Parathyroid adenoma (tissue), 2 donors: ENCODE measurements around the gene GCSAM.

Experiments
- H2AFZ ChIP-seq: fragments of 300-600 bp; sonication (generic); one replicate; pipeline ENCODE4 v1.7.0; 2017; ENCODE audit warnings: antibody characterized with exemption, mild to moderate bottlenecking
- H3K27ac ChIP-seq: fragments of 300-600 bp; sonication (generic); one replicate; pipeline ENCODE4 v1.7.0; 2017
- H3K27me3 ChIP-seq: fragments of 300-600 bp; sonication (generic); one replicate; pipeline ENCODE4 v1.7.0; 2017; ENCODE audit warnings: low read length; ENCODE audit not compliant: control insufficient read depth, insufficient read depth
- H3K36me3 ChIP-seq: fragments of 300-600 bp; sonication (generic); one replicate; pipeline ENCODE4 v1.7.0; 2017; ENCODE audit warnings: low read length; ENCODE audit not compliant: control insufficient read depth, insufficient read depth
- H3K4me1 ChIP-seq: fragments of 300-600 bp; sonication (generic); one replicate; pipeline ENCODE4 v1.7.0; 2017; ENCODE audit warnings: control low read depth
- H3K4me2 ChIP-seq: fragments of 300-600 bp; sonication (generic); one replicate; pipeline ENCODE4 v1.7.0; 2017; ENCODE audit warnings: low read length
- H3K4me3 ChIP-seq: fragments of 300-600 bp; sonication (generic); one replicate; pipeline ENCODE4 v1.7.0; 2017; ENCODE audit warnings: low read depth, low read length
- H3K79me2 ChIP-seq: fragments of 300-600 bp; sonication (generic); one replicate; pipeline ENCODE4 v1.7.0; 2017; ENCODE audit warnings: control low read depth
- H3K9ac ChIP-seq: fragments of 300-600 bp; sonication (generic); one replicate; pipeline ENCODE4 v1.7.0; 2017; ENCODE audit warnings: mild to moderate bottlenecking
- H3K9me3 ChIP-seq: fragments of 300-600 bp; sonication (generic); one replicate; pipeline ENCODE4 v1.7.0; 2017; ENCODE audit warnings: low read length; ENCODE audit not compliant: control insufficient read depth
- TF ChIP-seq, protein P1 (sequence below): fragments of 300-600 bp; sonication (generic); IDR thresholded peaks from one replicate; pipeline ENCODE4 v1.7.0; 2017; ENCODE audit warnings: antibody characterized with exemption, mild to moderate bottlenecking
- donor health status: primary hyperparathyroidism.

Gene GCSAM

DNA sequence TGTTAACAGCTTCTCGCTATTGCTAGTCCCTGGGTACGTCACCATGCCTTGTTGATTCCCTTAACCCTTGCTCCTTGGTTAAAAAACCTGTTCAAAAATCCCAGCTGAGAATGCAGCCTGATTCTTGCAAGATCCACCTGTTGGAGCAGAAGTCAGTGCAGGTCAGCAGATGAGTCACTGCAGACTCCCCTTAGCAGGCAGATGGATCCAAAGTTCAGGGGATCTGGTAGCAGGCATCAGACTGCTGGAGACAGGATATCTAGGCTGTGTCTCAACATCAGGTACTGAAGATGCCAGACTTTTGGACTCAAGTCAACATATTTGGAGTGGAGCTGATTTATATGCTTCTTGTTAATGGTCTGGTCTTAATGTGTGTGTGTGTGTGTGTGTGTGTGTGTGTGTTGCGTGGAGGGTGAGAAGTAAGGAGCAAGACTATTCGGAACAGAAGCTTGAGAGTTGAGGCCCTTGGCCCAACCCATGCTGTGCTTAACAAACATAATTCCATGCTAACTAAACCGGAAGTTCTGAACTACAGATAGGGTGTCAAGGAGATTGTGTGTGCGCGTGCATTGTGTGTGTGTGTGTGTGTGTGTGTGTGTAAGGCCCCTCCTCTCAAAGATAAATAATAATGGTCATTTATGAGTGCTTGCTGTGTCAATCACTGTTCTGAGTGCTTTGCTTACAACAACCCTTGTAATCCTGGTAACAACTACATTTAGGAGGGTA, 47.9 kb downstream of the GCSAM start:
- Histone ChIP-seq H3K4me3 (no peak overlapping the region), H3K79me2 (no peaks in the 10 kb centered on the region), H3K4me1 (no peaks in the 10 kb centered on the region), H3K36me3 (no peaks in the 10 kb centered on the region), H3K27me3 (no peaks in the 10 kb centered on the region), H2AFZ (no peak overlapping the region), H3K27ac (no peak overlapping the region), H3K9ac (no peak overlapping the region), H3K4me2 (no peak overlapping the region), H3K9me3 (no peaks in the 10 kb centered on the region)
- TF ChIP-seq, protein P1, sequence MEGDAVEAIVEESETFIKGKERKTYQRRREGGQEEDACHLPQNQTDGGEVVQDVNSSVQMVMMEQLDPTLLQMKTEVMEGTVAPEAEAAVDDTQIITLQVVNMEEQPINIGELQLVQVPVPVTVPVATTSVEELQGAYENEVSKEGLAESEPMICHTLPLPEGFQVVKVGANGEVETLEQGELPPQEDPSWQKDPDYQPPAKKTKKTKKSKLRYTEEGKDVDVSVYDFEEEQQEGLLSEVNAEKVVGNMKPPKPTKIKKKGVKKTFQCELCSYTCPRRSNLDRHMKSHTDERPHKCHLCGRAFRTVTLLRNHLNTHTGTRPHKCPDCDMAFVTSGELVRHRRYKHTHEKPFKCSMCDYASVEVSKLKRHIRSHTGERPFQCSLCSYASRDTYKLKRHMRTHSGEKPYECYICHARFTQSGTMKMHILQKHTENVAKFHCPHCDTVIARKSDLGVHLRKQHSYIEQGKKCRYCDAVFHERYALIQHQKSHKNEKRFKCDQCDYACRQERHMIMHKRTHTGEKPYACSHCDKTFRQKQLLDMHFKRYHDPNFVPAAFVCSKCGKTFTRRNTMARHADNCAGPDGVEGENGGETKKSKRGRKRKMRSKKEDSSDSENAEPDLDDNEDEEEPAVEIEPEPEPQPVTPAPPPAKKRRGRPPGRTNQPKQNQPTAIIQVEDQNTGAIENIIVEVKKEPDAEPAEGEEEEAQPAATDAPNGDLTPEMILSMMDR = no peak

DNA sequence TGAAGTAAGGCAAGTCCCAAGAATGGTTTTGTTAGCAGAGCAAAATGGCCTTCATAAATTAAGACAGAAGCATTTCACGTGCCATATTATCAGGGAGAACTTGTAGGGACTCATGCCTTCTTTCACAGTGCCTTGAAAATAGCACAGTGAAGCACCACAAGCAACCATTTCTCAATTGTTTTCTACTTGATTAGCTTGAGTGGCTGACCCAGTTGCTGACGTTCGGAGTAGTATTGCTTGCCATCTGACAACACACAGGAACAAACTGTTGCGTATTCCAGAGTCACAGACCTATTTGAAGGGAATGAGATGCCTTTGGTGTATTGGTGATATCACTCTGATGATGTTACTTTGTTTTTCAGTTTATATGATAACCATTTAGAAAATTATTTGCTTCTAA, 49.8 kb downstream of the GCSAM start:
- Histone ChIP-seq H3K4me2 (no peak overlapping the region), H3K9ac (no peak overlapping the region), H3K27ac (no peak overlapping the region), H2AFZ (no peak overlapping the region), H3K79me2 (no peaks in the 10 kb centered on the region), H3K4me3 (no peak overlapping the region), H3K36me3 (no peaks in the 10 kb centered on the region), H3K4me1 (no peaks in the 10 kb centered on the region), H3K9me3 (no peaks in the 10 kb centered on the region), H3K27me3 (no peaks in the 10 kb centered on the region)
- TF ChIP-seq, protein P1 = no peak

DNA sequence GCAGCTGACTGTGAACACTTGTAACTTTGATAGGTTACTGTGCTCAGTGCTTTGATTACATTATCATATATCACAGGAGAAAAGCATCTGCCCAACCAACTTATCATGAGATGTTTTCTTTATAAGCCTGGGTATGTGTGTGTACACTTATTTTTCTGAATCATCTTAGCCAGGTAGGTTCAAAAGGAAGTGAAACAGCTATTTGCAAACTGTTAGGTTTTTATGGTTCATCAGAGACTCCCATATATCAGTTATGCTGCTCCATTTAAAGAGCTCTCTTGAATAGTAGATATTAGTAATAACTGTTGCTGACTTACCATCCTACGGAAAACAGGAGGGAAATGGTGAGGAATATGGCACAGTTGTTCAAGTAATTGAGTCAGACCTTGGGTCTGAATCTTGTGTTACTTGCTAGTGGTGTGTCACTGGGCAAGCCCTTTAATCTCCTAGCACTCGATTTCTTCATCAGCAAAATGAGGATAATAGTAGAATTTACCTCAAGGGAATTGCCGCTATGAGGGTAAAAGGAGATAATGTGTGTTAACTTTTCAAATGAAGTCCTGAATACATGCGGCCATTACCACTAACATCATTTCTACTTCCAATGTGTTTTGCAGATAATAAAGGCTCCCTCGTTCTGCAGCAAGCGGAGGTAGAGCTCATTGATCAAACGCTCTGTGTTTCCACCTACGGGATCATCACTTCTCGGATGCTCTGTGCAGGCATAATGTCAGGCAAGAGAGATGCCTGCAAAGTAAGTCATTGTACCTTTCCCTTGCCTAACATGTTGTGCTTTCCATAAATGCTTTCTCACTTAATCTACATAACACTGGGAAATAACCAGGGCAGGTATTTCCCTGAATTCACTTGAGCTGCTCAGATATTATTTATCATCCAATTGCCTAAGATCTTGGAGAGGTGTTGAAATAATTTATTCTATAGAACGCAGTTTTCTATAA, 54.6 kb downstream of the GCSAM start:
- no peaks in the 10 kb centered on the region for H3K79me2 ChIP-seq
- TF ChIP-seq, protein P1 = no peak

DNA sequence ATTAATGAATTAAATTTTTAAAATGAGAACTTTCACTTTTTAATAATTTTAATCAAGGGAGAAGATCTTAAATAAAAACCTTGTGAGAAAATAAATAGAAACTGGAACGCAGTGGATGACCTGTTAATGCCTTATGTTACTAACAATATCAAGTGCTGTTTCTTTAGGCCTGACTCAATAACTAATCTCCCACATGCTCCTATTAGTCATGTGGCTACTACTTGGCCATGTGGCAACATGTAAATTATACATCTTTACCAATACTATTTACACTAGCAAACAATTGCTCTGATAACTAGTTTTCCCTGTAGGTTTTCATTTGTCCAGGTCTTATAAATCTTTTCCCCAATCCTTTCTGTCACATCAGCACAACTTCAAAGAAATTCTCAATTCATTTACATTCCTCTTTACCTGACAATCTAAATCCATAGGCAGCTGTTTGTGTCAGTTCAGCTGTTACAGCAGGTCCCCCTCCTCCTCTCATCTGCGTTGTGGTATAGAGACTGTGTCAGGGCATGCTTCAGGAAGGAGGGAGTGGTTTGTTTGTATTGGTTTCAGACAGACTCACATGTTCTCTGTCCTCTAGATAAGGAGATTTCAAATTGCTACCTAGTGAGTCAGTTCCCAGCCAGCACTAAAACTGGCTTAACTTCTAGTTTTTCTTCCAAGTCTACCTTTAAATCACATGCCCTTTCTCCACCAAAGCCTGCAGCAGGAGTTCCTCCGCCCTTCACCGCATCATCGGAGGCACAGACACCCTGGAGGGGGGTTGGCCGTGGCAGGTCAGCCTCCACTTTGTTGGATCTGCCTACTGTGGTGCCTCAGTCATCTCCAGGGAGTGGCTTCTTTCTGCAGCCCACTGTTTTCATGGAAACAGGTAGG, 58.2 kb downstream of the GCSAM start:
- H2AFZ ChIP-seq = peak overlapping the region; percentile 21
- no peak overlapping the region for H3K9ac ChIP-seq
- no peak overlapping the region for H3K4me2 ChIP-seq
- H3K27me3 ChIP-seq = no peaks in the 10 kb centered on the region
- no peaks in the 10 kb centered on the region for H3K79me2 ChIP-seq
- TF ChIP-seq, protein P1 = no peak
- no peaks in the 10 kb centered on the region for H3K4me1 ChIP-seq
- no peaks in the 10 kb centered on the region for H3K9me3 ChIP-seq
- H3K27ac ChIP-seq = no peak overlapping the region
- H3K36me3 ChIP-seq = no peaks in the 10 kb centered on the region
- H3K4me3 ChIP-seq = no peak overlapping the region

More for the DNA sequence above, 54.6 kb downstream of the GCSAM start:
- Histone ChIP-seq H3K4me1 (no peaks in the 10 kb centered on the region), H3K4me2 (no peak overlapping the region), H3K27me3 (no peaks in the 10 kb centered on the region), H3K4me3 (no peak overlapping the region), H3K27ac (no peak overlapping the region), H3K9me3 (no peaks in the 10 kb centered on the region), H3K9ac (no peak overlapping the region), H2AFZ (no peak overlapping the region), H3K36me3 (no peaks in the 10 kb centered on the region)
